ENCODE measurements around the gene KLHL15.

- TF ChIP-seq EP300 (IDR thresholded peaks at IDR 0.05; ENCODE audit: borderline replicate concordance) (no peak), TEAD4 (IDR thresholded peaks at IDR 0.05) (no peak)
Observed at GRCh38 chrX:23999671-24000070, 27.3 kb downstream of the KLHL15 start.
